SU-DHL-6 (cell line): ENCODE measurements around the gene LDHAL6B.

ENCODE experiments used
- H2AFZ ChIP-seq: fragments of 200-600 bp; sonication (generic); 2 replicates; pipeline ENCODE4 v1.6.1; 2014; ENCODE audit warnings: low read depth, mild to moderate bottlenecking, moderate library complexity, mixed read lengths, antibody characterized with exemption, low read length; ENCODE audit not compliant: severe bottlenecking
- H3F3A ChIP-seq: fragments of 200-600 bp; shearing (Covaris generic); 2 replicates; pipeline ENCODE4 v1.6.0; 2016; ENCODE audit warnings: antibody characterized with exemption, mild to moderate bottlenecking; ENCODE audit not compliant: insufficient read depth
- H3K27ac ChIP-seq: fragments of 200-600 bp; sonication (generic); 2 replicates; pipeline ENCODE4 v1.5.1; 2016; ENCODE audit warnings: low read depth, mild to moderate bottlenecking, low read length, moderate library complexity, mixed read lengths
- H3K27me3 ChIP-seq: fragments of 200-600 bp; sonication (generic), shearing (Covaris generic); 2 replicates; pipeline ENCODE4 v1.6.0; 2014; ENCODE audit warnings: mild to moderate bottlenecking, low read length
- H3K36me3 ChIP-seq: fragments of 200-600 bp; sonication (generic); 2 replicates; pipeline ENCODE4 v1.6.1; 2014; ENCODE audit warnings: mild to moderate bottlenecking, low read length, mixed read lengths
- H3K4me2 ChIP-seq: fragments of 300-600, 200-600 bp; shearing (Covaris generic), sonication (generic); 2 replicates; pipeline ENCODE4 v1.6.0; 2014; ENCODE audit warnings: low read length, low read depth, mild to moderate bottlenecking; ENCODE audit not compliant: poor library complexity, severe bottlenecking
- H3K4me3 ChIP-seq: fragments of 200-600 bp; sonication (generic); 2 replicates; pipeline ENCODE4 v1.5.1; 2014; ENCODE audit warnings: antibody characterized with exemption, low read length, mild to moderate bottlenecking, mixed read lengths; ENCODE audit not compliant: insufficient read depth, poor library complexity, severe bottlenecking
- H3K79me2 ChIP-seq: fragments of 200-600 bp; sonication (generic); 2 replicates; pipeline ENCODE4 v1.6.1; 2014; ENCODE audit warnings: mild to moderate bottlenecking, low read length, moderate library complexity; ENCODE audit not compliant: insufficient read depth
- H3K9ac ChIP-seq: fragments of 200-600 bp; sonication (generic); 2 replicates; pipeline ENCODE4 v1.7.0; 2014; ENCODE audit warnings: mild to moderate bottlenecking, low read length
- H3K9me2 ChIP-seq: fragments of 200-600 bp; sonication (generic); replicated peaks from 2 replicates; pipeline ENCODE4 v1.6.1; 2014; ENCODE audit warnings: low read length; ENCODE audit not compliant: insufficient read depth
- H3K9me3 ChIP-seq: fragments of 200-600 bp; sonication (generic); 2 replicates; pipeline ENCODE4 v1.6.1; 2014; ENCODE audit warnings: low read length, mixed read lengths; ENCODE audit not compliant: insufficient read depth
- H4K20me1 ChIP-seq: fragments of 200-600 bp; sonication (generic); 2 replicates; pipeline ENCODE4 v1.6.1; 2014; ENCODE audit warnings: low read depth, mild to moderate bottlenecking, antibody characterized with exemption, low read length, moderate library complexity, mixed read lengths
- CTCF ChIP-seq: fragments of 200-600 bp; sonication (generic); IDR thresholded peaks from one replicate; pipeline ENCODE4 v1.5.1; 2017; ENCODE audit warnings: antibody characterized with exemption, mild to moderate bottlenecking, low read length, moderate library complexity; ENCODE audit not compliant: insufficient read depth, poor library complexity, severe bottlenecking
- EZH2phosphoT487 ChIP-seq: fragments of 200-600 bp; sonication (generic), shearing (Covaris generic); conservative IDR thresholded peaks from 2 replicates; pipeline ENCODE4 v1.6.1; 2018; ENCODE audit warnings: mild to moderate bottlenecking, antibody characterized with exemption, low read length, moderate library complexity, mixed read lengths

The LDHAL6B gene

GRCh38 chr15:59247364-59247763 is 40.7 kb downstream of the LDHAL6B start:
- Histone ChIP-seq H3K4me2 (no peak overlapping the region), H2AFZ (no peak overlapping the region), H3K9me2 (no peaks in the 10 kb centered on the region)

GRCh38 chr15:59249816-59250215 is 43.2 kb downstream of the LDHAL6B start:
- peaks cover 6% of the 10 kb centered on the region; the same call in 1 of the 2 replicates for H4K20me1 ChIP-seq
- peaks cover 39% of the 10 kb centered on the region for H3K36me3 ChIP-seq
- H3K27ac ChIP-seq, result peak overlapping the region; percentile 80
- no peak overlapping the region for H3K4me2 ChIP-seq
- no peak overlapping the region for H2AFZ ChIP-seq
- no peak overlapping the region for H3K4me3 ChIP-seq
- H3K27me3 ChIP-seq, result no peaks in the 10 kb centered on the region
- H3F3A ChIP-seq, result peaks cover 52% of the 10 kb centered on the region
- H3K9me2 ChIP-seq, result no peaks in the 10 kb centered on the region
- H3K9me3 ChIP-seq, result no peaks in the 10 kb centered on the region
- H3K9ac ChIP-seq, result no peak overlapping the region
- TF ChIP-seq EZH2phosphoT487, result no peak
- TF ChIP-seq CTCF, result no peak
- H3K79me2 ChIP-seq, result peaks cover 82% of the 10 kb centered on the region

More at GRCh38 chr15:59247364-59247763, 40.7 kb downstream of the LDHAL6B start:
- H3K9me3 ChIP-seq, result no peaks in the 10 kb centered on the region
- H3K79me2 ChIP-seq, result peaks cover 87% of the 10 kb centered on the region
- peaks cover 38% of the 10 kb centered on the region for H3F3A ChIP-seq
- H3K27ac ChIP-seq, result no peak overlapping the region
- H3K9ac ChIP-seq, result no peak overlapping the region
- no peak overlapping the region for H3K4me3 ChIP-seq
- TF ChIP-seq CTCF, result peak; percentile 50
- TF ChIP-seq EZH2phosphoT487, result no peak
- no peaks in the 10 kb centered on the region for H3K27me3 ChIP-seq
- peaks cover 8% of the 10 kb centered on the region; the same call in 1 of the 2 replicates for H4K20me1 ChIP-seq
- H3K36me3 ChIP-seq, result peaks cover 50% of the 10 kb centered on the region

- H2AFZ ChIP-seq, result no peak overlapping the region
- H3K27me3 ChIP-seq, result no peaks in the 10 kb centered on the region
- H3K9ac ChIP-seq, result peak overlapping the region; percentile 2; the same call in 1 of the 2 replicates
- peaks cover 81% of the 10 kb centered on the region for H3K79me2 ChIP-seq
- peak overlapping the region; percentile 80 for H3K27ac ChIP-seq
- no peak overlapping the region for H3K4me2 ChIP-seq
- H3K4me3 ChIP-seq, result no peak overlapping the region
- no peaks in the 10 kb centered on the region for H3K9me2 ChIP-seq
- no peaks in the 10 kb centered on the region for H3K9me3 ChIP-seq
- peaks cover 53% of the 10 kb centered on the region for H3F3A ChIP-seq
- TF ChIP-seq EZH2phosphoT487 (no peak), CTCF (no peak)
- H4K20me1 ChIP-seq, result peaks cover 5% of the 10 kb centered on the region; the same call in 1 of the 2 replicates
- peaks cover 35% of the 10 kb centered on the region for H3K36me3 ChIP-seq
Observed at GRCh38 chr15:59250249-59250648, 43.6 kb downstream of the LDHAL6B start.
